Measurements from ENCODE around the gene HSPA4L. TPM values are rescaled to one million over a fixed set of nuclear protein-coding genes. Genes with fewer than 3 reads are reported as not detected.

HSPA4L gene
- total RNA-seq, 1 experiment from 2014 or later = 5.3 TPM

DNA sequence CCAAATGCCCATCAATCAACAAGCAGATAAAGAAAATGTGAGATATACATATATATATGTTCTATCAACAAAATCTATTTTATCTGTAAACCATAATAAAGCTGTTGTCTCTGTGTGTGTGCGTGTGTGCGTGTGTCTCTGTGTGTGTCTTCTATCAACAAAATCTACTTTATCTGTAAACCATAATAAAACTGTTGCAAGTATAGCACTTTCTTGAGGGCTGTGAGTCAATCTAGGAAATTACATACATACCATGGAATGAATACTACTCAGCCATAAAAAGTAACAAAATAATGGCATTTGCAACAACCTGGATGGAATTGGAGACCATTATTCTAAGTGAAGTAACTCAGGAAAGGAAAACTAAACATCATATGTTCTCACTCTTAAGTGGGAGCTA is 86.1 kb downstream of the HSPA4L start:
- Histone ChIP-seq H3K79me1 (ENCODE audit: insufficient read depth, low read depth, low read length, poor library complexity, severe bottlenecking) (no peaks in the 10 kb centered on the region), H4K8ac (replicated peaks; ENCODE audit: insufficient read length, low read depth, low read length) (no peak overlapping the region), H3K4me1 (ENCODE audit: insufficient read depth, low read length) (no peaks in the 10 kb centered on the region), H3K18ac (ENCODE audit: insufficient read length, low read depth, low read length) (no peak overlapping the region), H3K56ac (ENCODE audit: insufficient read length, low read depth, low read length) (no peak overlapping the region), H3K9ac (ENCODE audit: extremely low read depth, insufficient read length, low read length) (no peak overlapping the region), H3K14ac (ENCODE audit: insufficient read depth, low read length) (no peak overlapping the region), H2AFZ (ENCODE audit: low read length) (no peak overlapping the region), H3K4ac (ENCODE audit: low read depth, low read length) (no peak overlapping the region), H3K4me2 (ENCODE audit: insufficient read depth, insufficient read length, low read length) (no peak overlapping the region), H2BK120ac (ENCODE audit: low read depth, low read length, poor library complexity, severe bottlenecking) (no peak overlapping the region), H2BK15ac (ENCODE audit: low read depth, low read length) (no peak overlapping the region), H3K27me3 (ENCODE audit: insufficient read depth, low read length) (no peaks in the 10 kb centered on the region), H3K23ac (ENCODE audit: insufficient read length, low read depth, low read length) (no peak overlapping the region), H3T11ph (ENCODE audit: low read length) (no peak overlapping the region), H3K23me2 (ENCODE audit: insufficient read length, low read depth, low read length, poor library complexity, severe bottlenecking) (no peaks in the 10 kb centered on the region), H2BK5ac (ENCODE audit: insufficient read length, low read length) (no peak overlapping the region), H3K79me2 (ENCODE audit: insufficient read depth, low read length) (no peaks in the 10 kb centered on the region; the same call in 1 of the 2 replicates), H4K91ac (ENCODE audit: insufficient read length, low read depth, low read length) (no peak overlapping the region), H3K9me3 (ENCODE audit: control insufficient read depth, low read depth, low read length) (no peaks in the 10 kb centered on the region), H2BK12ac (ENCODE audit: insufficient read length, low read depth, low read length) (no peak overlapping the region), H2AK5ac (ENCODE audit: insufficient read length, low read length) (no peak overlapping the region), H4K5ac (ENCODE audit: insufficient read length, low read depth, low read length) (no peak overlapping the region), H3K27ac (ENCODE audit: insufficient read length, low read depth, low read length) (no peak overlapping the region), H2BK20ac (ENCODE audit: low read depth, low read length, poor library complexity, severe bottlenecking) (no peak overlapping the region), H4K20me1 (ENCODE audit: control insufficient read depth, insufficient read depth, insufficient read length) (no peaks in the 10 kb centered on the region)
- Mint-ChIP-seq H3K27ac (peak overlapping the region in 1 of 3 experiments; percentile 44; a peak in 2 of 7 replicates), H3K36me3 (ENCODE audit: insufficient read depth in 1 of 3, low read depth in 3 of 3) (peaks cover 2 to 4% (median 2%) of the 10 kb centered on the region in 3 experiments; a peak in 5 of 7 replicates), H3K9me3 (peaks cover 2 to 3% of the 10 kb centered on the region in 2 experiments; a peak in 4 of 5 replicates), H3K4me3 (no peak overlapping the region), H3K4me1 (peaks cover 0 to 4% of the 10 kb centered on the region in 2 experiments; a peak in 1 of 4 replicates), H3K27me3 (ENCODE audit: low read depth) (no peaks in the 10 kb centered on the region)
- WGBS (ENCODE audit: extremely low coverage, insufficient read length, low lambda C conversion rate) = no CpG with 5 or more reads among the region's 2 CpGs
- TF ChIP-seq, protein P1, sequence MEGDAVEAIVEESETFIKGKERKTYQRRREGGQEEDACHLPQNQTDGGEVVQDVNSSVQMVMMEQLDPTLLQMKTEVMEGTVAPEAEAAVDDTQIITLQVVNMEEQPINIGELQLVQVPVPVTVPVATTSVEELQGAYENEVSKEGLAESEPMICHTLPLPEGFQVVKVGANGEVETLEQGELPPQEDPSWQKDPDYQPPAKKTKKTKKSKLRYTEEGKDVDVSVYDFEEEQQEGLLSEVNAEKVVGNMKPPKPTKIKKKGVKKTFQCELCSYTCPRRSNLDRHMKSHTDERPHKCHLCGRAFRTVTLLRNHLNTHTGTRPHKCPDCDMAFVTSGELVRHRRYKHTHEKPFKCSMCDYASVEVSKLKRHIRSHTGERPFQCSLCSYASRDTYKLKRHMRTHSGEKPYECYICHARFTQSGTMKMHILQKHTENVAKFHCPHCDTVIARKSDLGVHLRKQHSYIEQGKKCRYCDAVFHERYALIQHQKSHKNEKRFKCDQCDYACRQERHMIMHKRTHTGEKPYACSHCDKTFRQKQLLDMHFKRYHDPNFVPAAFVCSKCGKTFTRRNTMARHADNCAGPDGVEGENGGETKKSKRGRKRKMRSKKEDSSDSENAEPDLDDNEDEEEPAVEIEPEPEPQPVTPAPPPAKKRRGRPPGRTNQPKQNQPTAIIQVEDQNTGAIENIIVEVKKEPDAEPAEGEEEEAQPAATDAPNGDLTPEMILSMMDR (conservative IDR thresholded peaks at IDR 0.05) = no peak
- no peak for DNase-seq
